Upper lobe of left lung (tissue), 4 donors: Measurements from ENCODE around the gene NAGS.
"Not testable (repeated sequence)": the region's sequence is repeated elsewhere in the genome, so short reads cannot be mapped to it uniquely, and the experiment has no call there.

ENCODE experiments used
- CTCF ChIP-seq, 6 experiments: fragments of 450-650 bp in 4 of 6; fragments of 200-600 bp in 2 of 6; sonication (generic) in 2 of 6; IDR thresholded peaks; one replicate each; pipeline ENCODE4 v1.5.1; 2016 to 2019; ENCODE audit warnings: antibody characterized with exemption in 6 of 6
- EP300 ChIP-seq, 4 donors: sonication (generic); formaldehyde crosslinking; IDR thresholded peaks; one replicate each; pipeline ENCODE4 v1.5.1; 2017; ENCODE audit warnings: antibody characterized with exemption in 4 of 4, control low read depth in 2 of 4
- POLR2A ChIP-seq, 4 donors: fragments of 450-650 bp; IDR thresholded peaks; one replicate each; pipeline ENCODE4 v1.5.1; 2016 to 2017; ENCODE audit warnings: antibody characterized with exemption in 4 of 4, mild to moderate bottlenecking in 2 of 4

GRCh38 chr17:43961292-43961691, 43.1 kb upstream of the NAGS start:
- not testable (repeated sequence) for TF ChIP-seq CTCF, EP300, POLR2A (IDR thresholded peaks at IDR 0.05)
